SH-SY5Y (cell line): Measurements from ENCODE around the gene OR10G8.

ENCODE experiments used
- GATA2 ChIP-seq: IDR thresholded peaks from 2 replicates; pipeline ENCODE4 v1.6.1; 2011; ENCODE audit warnings: mild to moderate bottlenecking, low read depth, low read length
- GATA3 ChIP-seq: IDR thresholded peaks from 2 replicates; pipeline ENCODE4 v1.6.1; 2011; ENCODE audit warnings: low read depth, mild to moderate bottlenecking, low read length, moderate library complexity

DNA sequence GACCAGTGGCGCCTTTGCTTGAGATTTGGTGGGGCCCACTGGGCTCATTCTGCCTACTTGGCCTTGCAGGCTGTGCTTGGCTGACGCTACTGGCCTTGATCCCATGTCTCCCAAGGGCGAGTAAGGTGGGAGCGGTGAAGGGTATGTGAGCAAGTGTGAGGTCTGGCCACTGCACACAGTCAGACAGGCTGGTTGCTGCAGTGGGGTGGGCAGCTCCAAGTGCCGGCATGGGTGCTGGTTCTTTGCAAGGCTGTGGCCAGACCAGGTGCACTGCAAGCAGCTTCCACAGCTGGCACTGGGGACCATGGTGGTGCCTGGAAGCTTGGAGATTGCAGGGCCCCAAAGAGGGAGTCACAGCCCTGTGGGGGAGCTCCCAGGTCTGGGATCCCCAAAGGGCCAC is 48.0 kb downstream of the OR10G8 start:
- TF ChIP-seq GATA2 (no peak), GATA3 (no peak)
